ENCODE data around the gene ZNF850.
"Not testable (repeated sequence)": the region's sequence is repeated elsewhere in the genome, so short reads cannot be mapped to it uniquely, and the experiment has no call there.

ZNF850 gene

DNA sequence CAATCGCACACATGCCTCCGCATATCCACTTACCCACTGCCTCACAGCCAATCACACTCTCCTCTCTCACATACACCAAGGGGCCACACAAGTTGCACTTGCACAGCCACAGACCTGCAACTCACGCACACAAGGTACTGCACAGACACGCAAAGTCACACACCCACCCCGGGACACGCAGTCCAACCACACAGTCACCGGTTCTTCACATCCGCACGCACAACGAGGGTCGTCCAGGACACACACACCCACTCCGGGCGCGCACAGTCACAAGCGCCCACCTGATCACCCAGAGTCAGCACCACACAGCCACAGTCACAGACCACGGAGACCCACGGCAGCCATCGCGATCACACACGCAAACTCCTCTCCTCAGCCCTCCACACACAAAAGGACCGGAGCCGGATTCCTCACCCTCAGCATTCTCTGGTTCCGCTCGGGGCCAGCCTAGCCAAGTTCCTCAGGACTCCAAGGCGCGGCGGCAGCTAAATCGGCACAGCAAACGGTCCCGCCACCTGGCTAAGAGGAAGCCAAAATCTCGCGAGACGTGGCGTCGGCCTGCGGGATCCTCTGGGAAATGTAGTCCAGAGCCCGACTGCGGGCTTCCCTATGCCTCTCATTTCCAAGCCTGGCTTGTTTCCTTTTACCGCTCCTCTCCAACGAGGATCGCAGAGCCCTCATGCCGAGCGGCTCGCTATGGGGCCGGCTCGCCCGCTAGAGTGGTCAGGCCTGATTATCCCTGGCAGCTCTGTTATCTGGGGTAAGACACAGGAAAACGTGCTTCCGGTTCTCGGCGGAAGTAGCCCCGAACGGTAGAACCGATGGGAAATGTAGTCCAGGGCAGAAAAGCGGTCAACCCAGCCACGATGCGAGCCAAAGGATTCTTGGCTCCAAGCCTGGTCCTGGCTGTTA, at the start of gene ZNF850:
Gene ZNF850, minus strand, starts transcription at position 497 of the 912 bp plus-strand sequence. CDS start 10,201 bp downstream, outside the sequence.
- DNase-seq (ENCODE audit: low read depth, low spot score) = peak; percentile 97

DNA sequence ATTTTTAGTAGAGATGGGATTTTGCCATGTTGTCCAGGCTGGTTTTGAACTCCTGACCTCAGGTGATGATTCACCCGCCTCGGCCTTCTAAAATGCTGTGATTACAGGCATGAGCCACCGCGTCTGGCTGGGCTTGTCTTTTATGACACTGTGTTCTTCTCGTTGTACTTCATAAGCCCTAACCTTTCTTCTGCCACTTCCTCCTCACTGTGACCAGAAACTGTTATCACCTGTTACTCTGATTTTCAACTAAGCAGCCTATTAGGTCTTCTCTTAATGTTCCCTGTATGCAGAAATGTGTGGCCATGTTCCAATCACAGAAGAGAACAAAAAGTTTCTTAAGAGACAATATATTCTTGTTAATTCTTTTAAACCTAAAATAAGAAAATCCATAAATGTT, 49.2 kb upstream of the ZNF850 start:
- no peak for DNase-seq (ENCODE audit: low read depth, low spot score)

DNA sequence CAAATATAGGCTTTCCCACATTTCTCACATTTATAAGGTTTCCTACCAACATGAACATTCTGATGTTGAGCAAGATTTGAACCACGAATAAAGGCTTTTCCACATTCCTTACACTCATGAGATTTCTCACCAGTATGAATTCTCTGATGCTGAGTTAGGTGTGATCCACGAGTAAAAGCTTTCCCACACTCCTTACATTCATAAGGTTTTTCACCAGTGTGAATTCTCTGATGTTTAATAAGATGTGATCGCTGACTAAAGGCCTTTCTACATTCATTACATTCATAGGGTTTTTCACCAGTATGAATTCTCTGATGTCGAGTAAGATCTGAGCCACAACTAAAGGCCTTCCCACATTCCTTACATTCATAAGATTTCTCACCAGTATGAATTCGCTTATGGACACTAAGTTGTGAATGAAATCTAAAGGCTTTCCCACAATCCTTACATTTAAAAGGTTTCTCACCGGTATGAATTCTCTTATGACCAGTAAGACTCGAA, 46.6 kb upstream of the ZNF850 start:
- DNase-seq (ENCODE audit: low read depth, low spot score) = no peak

DNA sequence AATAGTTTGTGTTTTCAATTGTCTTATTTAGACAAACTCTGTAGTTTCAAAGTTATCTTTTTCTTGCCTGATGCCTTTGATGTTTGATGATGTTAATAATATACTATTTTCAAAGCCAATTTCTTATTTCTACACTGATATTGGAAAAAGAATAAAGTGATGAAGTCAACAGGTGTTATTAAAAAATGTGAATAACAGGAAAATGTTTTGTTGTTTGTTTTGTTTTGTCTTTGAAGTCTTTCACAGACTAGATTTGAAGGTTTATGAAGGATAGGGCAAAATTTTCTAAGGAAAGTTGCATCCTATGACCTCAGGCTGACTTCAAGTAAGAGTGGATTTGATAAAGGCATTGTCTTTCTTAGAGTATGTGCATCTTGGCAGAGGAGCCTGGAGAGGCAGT, 34.4 kb upstream of the ZNF850 start:
- no peak for DNase-seq (ENCODE audit: low read depth, low spot score)

DNA sequence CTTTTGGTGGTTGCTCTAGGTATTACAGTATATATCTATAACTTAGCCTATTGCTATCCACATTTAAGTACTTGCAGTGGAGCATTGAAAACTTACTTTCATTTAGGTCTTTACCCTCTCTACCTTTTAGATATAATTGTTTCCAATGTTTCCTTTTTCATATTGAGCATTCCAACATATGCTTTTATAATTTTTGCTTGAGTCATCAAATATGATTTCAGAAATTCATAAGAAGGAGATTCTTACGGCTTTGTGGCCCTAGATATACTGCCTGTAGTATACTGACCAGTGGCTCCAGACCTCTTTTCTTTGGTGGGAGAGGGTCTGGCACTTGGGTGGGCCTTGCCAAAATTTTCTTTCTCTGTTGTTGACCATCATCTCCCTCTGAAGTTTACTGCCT, 32.8 kb upstream of the ZNF850 start:
- no peak for DNase-seq (ENCODE audit: low read depth, low spot score)

DNA sequence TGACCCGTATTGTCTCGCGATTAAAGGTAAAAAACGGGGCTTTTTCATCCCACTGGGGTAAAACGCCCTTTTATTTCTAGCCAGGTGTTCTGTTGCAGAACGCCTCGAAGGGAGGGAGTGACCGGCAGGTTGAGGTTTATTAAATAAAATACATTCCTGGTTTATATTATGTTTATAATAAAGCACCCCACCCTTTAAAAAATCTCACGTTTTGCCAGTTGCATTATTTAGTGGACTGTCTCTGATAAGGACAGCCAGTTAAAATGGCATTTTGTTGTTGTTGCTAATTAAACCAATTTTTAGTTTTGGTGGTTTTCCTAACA, 25.1 kb upstream of the ZNF850 start:
- DNase-seq (ENCODE audit: low read depth, low spot score) = no peak

DNA sequence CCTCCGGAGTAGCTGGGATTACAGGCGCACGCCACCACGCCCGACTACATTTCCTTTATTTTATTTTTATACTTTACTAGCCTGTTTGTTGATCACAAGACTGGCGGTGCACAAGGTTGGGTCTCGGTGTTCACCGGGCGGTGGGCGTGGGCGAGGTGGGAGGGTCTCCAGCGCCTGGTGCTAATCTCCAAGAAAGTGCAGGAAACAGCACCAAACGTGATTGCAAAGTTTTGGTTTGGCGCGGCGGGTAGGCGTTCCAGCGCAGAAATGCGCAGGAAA, 24.0 kb upstream of the ZNF850 start:
- DNase-seq (ENCODE audit: low read depth, low spot score) = no peak

DNA sequence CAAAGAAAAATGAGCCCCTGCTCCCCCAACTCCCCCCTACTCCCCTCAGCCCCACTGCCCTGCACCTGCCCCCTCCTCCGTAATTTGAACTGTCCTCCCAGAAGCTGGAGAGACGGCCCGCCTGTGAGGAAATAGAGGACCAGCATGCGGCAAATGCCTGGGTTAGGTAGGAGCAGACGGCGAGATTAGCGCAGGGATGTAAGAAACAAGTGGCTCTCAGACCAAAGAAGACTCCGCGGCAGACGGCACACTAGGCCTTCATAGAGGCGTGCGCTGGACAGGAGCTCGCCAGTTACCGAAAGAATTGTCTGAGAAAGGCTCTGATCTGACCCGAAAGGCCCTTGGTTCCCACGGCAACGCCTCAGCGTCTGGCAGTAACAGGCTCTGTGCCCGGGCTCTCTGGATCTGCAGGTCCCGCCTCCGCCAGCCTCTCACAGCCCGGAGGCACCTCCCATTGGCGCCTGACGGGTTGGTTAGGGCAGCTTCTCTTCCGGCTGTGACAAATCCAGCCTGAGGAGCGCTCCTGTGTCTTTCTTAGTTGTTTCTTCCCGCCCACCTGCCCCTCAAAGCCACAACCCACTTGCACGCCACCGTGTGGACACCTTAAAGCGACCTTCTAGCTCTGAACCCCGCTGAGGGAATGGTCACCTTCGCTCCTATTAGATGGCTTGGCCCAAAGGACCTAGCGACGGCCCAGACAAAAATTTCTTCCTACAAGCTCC, 19.0 kb upstream of the ZNF850 start:
- peak; percentile 14 for DNase-seq (ENCODE audit: low read depth, low spot score)

DNA sequence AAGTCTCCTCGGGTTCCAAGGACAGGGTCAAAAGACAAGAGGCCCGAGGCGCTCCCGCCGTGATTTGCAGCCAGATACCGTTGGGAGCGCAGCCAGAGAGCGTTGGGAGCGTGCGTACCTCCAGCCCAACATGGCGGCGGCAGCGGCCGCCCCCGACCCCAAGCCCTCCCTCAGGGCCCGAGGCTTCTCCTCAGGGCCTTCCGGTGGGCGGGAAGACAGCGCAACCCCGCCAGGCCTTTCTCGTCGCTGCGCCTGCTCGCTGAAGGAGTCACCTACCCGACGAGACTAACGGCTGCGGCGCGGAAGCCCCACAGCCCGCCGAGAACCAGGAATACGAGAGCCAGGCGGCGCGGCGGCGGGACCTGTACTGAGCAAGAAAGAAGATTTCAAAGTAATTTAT, 3.2 kb upstream of the ZNF850 start:
- peak; percentile 10 for DNase-seq (ENCODE audit: low read depth, low spot score)

DNA sequence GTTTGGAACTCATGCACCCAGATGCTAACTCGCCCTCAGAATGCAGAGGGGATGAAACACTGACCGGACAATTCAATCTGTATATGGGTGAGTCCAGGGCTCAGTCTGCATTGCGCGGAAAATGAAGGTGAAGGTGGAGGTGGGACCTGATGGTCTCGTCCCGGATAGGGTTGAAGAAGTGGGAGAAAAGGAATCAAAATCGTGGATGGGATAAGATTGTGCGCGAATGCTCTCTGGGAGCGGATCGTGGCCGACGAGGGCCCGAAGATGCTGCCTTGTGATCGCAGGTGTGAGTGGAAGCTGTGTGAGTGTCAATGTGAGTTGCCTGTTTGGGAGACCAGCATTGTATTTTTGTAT, 594 bp upstream of the ZNF850 start:
- DNase-seq (ENCODE audit: low read depth, low spot score) = no peak

DNA sequence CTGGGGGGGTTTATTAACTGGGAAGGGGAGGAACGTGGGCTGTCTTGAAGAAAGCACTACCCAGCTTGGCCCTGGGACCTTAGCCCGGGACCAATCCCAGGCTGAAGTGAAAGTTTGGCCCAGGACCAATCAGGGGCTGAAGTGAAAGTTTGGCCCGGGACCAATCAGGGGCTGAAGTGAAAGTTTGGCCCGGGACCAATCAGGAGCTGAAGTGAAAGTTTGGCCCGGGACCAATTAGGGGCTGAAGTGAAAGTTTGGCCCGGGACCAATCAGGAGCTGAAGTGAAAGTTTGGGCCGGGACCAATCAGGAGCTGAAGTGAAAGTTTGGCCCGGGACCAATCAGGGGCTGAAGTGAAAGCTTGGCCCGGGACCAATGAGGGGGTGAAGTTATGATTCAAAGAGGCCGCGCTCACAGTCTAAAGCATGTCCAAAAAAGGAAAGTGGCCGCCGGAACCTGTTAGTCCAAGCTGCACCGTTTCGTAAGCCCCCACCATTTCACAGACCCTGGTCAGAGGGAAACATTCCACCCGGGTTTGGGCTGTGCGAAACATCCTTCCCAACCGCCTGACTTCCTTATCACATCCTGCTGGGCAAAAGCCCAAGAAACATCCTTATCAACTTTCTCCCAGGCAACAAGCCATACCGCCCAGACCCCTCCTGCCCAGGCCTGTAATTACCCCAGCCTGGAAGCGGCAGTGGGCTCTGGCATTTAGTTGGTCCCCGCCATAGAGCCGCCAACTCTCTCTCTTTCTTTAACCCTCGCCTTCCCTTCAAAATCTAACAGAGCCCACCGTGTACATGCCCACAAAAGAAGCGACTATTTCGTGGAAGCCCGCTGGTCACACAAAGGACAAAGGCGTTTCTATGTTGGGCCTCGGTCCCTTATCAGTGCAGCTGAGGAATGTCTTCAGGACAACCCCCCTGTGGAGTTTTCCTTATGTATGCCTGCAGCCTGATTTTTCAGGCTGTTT, 1.1 kb downstream of the ZNF850 start:
- peak; percentile 93 for DNase-seq (ENCODE audit: low read depth, low spot score)

DNA sequence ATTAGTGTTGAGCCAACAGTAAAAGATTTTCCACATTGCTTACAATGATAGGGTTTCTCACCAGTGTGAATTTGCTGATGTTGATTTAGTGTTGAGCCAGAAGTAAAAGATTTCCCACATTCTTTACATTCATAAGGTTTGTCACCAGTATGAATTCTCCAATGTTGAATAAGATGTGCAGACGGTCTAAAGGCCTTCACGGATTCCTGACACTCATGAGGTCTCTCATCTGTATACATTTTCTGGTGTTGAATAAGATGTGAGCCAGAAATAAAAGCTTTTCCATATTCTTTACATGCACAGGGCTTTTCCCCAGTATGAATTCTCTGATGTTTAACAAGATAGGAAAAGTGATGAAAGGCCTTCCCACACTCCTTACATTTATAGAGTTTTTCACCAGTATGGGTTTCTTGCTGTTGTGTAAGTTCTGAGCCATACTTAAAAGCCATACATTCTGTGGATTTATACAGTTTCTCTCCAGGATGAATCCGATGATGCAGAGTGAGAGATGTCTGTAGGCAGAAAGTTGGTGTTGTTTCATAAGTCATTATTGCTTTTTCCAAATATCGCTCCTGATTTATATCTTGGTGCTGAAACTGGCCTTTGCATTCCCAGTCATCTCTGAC, 22.4 kb downstream of the ZNF850 start:
- DNase-seq (ENCODE audit: low read depth, low spot score) = no peak

DNA sequence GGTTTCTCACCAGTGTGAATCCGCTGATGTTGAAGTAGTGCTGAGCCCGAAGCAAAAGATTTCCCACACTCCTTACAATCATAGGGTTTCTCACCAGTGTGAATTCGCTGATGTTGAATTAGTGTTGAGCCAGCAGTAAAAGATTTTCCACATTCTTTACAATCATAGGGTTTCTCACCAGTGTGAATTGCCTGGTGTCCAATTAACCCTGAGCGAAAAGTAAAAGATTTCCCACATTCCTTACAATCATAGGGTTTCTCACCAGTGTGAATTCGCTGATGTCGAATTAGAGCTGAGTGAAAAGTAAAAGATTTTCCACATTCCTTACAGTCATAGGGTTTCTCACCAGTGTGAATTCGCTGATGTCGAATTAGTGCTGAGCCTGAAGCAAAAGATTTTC, 23.0 kb downstream of the ZNF850 start:
- not testable (repeated sequence) for DNase-seq (ENCODE audit: low read depth, low spot score)

DNA sequence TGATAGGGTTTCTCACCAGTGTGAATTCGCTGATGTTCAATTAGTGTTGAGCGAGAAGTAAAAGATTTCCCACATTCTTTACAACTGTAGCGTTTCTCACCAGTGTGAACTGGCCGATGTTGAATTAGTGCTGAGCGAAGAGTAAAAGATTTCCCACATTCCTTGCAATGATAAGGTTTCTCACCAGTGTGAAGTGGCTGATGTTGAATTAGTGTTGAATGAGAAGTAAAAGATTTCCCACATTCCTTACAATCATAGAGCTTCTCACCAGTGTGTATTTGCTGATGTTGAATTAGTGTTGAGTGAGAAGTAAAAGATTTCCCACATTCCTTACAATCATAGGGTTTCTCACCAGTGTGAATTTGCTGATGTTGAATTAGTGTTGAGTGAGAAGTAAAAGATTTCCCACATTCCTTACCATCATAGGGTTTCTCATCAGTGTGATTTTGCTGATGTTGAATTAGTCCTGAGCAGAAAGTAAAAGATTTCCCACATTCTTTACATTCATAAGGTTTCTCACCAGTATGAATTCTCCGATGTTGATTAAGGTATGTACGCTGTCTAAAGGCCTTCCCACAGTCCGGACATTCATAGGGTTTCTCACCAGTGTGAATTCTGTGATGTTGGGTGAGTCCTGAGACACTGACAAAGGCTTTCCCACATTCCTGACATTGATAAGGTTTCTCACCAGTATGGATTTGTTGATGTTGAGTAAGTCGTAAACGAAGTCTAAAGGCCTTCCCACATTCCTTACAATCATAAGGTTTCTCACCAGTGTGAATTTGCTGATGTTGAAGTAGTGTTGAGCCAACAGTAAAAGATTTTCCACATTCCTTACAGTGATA, 24.0 kb downstream of the ZNF850 start:
- DNase-seq (ENCODE audit: low read depth, low spot score) = no peak

DNA sequence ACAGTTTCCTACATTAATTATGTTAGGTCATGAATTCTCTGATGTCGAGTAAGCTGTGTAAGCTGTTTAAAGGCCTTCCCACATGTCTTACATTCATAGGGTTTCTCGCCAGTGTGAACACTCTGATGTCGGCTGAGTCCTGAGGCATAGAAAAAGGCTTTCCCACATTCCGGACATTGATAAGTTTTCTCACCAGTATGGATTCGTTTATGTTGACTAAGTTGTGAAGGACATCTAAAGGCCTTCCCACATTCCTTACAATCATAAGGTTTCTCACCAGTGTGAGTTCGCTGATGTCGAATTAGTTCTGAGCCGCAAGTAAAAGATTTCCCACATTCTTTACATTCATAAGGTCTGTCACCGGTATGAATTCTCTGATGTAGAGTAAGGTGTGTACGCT, 24.9 kb downstream of the ZNF850 start:
- DNase-seq (ENCODE audit: low read depth, low spot score) = no peak

DNA sequence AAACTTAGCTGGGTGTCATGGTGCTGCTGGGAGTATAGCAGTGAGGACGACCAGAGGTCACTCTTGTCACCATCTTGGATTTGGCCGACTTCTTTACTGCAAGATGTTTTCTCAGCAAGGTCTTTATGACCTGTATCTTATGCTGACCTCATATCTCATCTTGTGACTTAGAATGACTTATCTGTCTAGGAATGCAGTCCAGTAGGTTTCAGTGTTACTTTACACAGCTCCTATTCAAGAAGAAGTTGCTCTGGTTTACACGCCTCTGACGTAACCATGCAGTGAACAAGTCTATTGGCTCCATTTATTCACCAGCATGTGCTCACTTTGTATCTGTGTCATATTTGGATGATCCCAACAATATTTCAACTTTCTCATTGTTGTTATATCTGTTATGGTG, 26.7 kb downstream of the ZNF850 start:
- DNase-seq (ENCODE audit: low read depth, low spot score) = no peak

DNA sequence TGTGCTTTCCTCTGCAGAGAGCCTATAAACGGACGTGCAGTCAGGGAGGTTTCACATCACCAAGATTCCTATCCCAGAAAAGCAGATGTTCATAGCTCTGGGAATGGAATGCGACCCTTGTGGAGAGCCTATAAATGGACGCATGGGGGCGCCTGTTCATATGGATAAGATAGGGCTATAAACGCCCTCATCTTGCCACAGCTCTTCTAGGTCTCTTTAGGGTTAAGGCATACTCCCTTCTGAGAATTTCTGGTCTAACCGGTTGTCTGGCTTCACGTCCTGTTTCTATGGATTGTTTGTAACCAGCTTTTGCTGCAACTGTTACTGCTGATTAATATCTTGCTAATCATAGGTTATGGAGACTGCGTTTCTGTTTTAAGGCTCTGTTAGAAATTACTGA, 36.4 kb downstream of the ZNF850 start:
- DNase-seq (ENCODE audit: low read depth, low spot score) = not testable (repeated sequence)

DNA sequence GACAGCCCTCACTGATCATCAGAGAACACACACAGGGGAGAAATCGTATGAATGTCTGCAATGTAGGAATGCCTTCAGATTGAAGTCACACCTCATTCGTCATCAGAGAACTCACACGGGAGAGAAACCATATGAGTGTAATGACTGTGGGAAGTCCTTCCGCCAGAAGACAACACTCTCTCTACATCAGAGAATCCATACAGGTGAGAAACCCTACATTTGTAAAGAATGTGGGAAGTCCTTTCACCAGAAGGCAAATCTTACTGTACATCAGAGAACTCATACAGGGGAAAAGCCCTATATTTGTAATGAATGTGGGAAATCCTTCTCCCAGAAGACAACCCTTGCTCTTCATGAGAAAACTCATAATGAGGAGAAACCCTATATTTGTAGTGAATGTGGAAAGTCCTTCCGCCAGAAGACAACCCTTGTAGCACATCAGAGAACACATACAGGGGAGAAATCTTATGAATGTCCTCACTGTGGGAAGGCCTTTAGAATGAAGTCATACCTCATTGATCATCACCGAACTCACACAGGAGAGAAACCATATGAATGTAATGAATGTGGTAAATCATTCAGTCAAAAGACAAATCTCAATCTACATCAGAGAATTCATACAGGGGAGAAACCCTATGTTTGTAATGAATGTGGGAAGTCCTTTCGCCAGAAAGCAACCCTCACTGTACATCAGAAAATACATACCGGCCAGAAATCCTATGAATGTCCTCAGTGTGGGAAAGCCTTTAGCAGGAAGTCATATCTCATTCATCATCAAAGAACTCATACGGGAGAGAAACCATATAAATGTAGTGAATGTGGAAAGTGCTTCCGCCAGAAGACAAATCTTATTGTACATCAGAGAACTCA, 52.7 kb downstream of the ZNF850 start:
- DNase-seq (ENCODE audit: low read depth, low spot score) = peak; percentile 17

DNA sequence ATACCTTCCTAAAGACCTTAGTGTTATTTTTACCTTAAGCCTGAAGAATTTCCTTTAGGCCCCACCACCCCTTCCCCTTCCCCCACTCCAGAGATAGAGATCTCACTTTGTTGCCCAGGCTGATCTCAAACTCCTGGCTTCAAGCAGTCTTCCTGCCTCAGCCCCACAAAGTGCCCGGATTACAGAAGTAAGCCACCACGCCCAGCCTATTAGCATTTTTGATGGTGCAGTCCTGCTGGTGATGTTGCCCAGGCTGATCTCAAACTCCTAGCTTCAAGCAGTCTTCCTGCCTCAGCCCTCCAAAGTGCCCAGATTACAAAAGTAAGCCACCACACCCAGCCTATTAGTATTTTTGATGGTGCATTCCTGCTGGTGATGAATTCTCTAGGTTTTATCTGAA, 63.2 kb downstream of the ZNF850 start:
- no peak for DNase-seq (ENCODE audit: low read depth, low spot score)

DNA sequence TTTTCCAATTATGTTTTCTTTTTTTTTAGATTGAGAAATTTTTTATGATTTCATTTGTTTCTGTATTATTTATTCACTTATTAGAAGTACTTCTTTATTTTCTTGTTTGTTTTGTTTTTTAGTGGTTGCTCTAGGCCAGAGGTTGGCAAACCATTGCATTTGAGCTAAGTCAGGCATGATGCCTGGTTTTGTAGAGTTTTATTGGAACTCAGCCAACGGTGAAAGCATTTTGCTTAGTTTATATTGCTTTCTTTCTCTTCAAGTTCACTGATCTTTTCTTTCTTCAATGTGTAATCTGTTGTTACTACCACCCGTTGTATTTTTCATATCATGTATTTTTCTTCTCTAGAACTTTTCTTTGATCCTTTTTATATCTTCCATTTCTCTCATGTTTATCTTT, 65.5 kb downstream of the ZNF850 start:
- DNase-seq (ENCODE audit: low read depth, low spot score) = no peak

Data from astrocyte of the hippocampus (primary cell).